Smooth muscle cell (in vitro differentiated cells): ENCODE data around the gene UCN3. TPM values are rescaled to one million over a fixed set of nuclear protein-coding genes. Genes with fewer than 3 reads are reported as not detected.

ENCODE experiments used
- DNase-seq: peaks from one replicate; lab custom pipeline; 2025; ENCODE audit not compliant: unreplicated experiment; lab: John Stamatoyannopoulos, UW
- H2AFZ ChIP-seq: fragments of 200-600 bp; sonication (generic); 2 replicates; pipeline ENCODE4 v1.6.0; 2016; ENCODE audit warnings: antibody characterized with exemption, low read depth, mild to moderate bottlenecking
- H3F3A ChIP-seq: fragments of 200-600 bp; sonication (generic); 2 replicates; pipeline ENCODE4 v1.6.0; 2017; ENCODE audit warnings: antibody characterized with exemption, low read depth
- H3K27ac ChIP-seq: fragments of 200-600 bp; sonication (generic); 2 replicates; pipeline ENCODE4 v1.5.1; 2016; ENCODE audit warnings: low read depth, mild to moderate bottlenecking
- H3K27me3 ChIP-seq: fragments of 200-600 bp; sonication (generic); 2 replicates; pipeline ENCODE4 v1.6.1; 2016; ENCODE audit warnings: low read depth, mild to moderate bottlenecking
- H3K36me3 ChIP-seq: fragments of 200-600 bp; sonication (generic); 2 replicates; pipeline ENCODE4 v1.5.1; 2016; ENCODE audit warnings: low read depth
- H3K4me1 ChIP-seq: fragments of 200-600 bp; sonication (generic); 2 replicates; pipeline ENCODE4 v1.5.1; 2016; ENCODE audit warnings: low read depth
- H3K4me2 ChIP-seq: fragments of 200-600 bp; sonication (generic); 2 replicates; pipeline ENCODE4 v1.6.0; 2016; ENCODE audit warnings: mild to moderate bottlenecking
- H3K4me3 ChIP-seq: fragments of 200-600 bp; sonication (generic); 2 replicates; pipeline ENCODE4 v1.5.1; 2016; ENCODE audit warnings: mild to moderate bottlenecking
- H3K79me2 ChIP-seq: fragments of 200-600 bp; sonication (generic); 2 replicates; pipeline ENCODE4 v1.6.0; 2016; ENCODE audit warnings: low read depth, mild to moderate bottlenecking
- H3K9ac ChIP-seq: fragments of 200-600 bp; sonication (generic); 2 replicates; pipeline ENCODE4 v1.6.0; 2016; ENCODE audit warnings: low read depth
- H3K9me3 ChIP-seq: fragments of 200-600 bp; sonication (generic); replicated peaks from 2 replicates; pipeline ENCODE4 v1.5.1; 2016; ENCODE audit warnings: low read depth
- H4K20me1 ChIP-seq: fragments of 200-600 bp; sonication (generic); 2 replicates; pipeline ENCODE4 v1.6.0; 2016; ENCODE audit warnings: low read depth
- CTCF ChIP-seq: fragments of 200-600 bp; sonication (generic); IDR thresholded peaks from 2 replicates; pipeline ENCODE4 v1.5.1; 2017; ENCODE audit warnings: borderline replicate concordance, mild to moderate bottlenecking, antibody characterized with exemption; ENCODE audit not compliant: insufficient read depth, poor library complexity, severe bottlenecking
- WGBS: methylation state at CpG from one replicate; pipeline ENCODE4 v1.1.7; 2016; ENCODE audit warnings: low lambda C conversion rate; 5-methylcytosine and 5-hydroxymethylcytosine counted together
- polyA plus RNA-seq: library from polyadenylated mRNA; unstranded; fragments of >200 nt; fragmentation: Nextera tagmentation; extraction: Ambion mirVana; gene quantifications from 2 replicates; pipeline ENCODE4 v1.2.1, GENCODE V29; 2016
- total RNA-seq: library from RNA; depleted of rRNA; stranded (reverse); fragments of >200 nt; gene quantifications from 2 replicates; pipeline ENCODE4 v1.2.3, GENCODE V29; 2014

UCN3 gene
- total and polyA plus RNA-seq, 2 experiments from 2014 or later = not detected

- H3K27ac ChIP-seq = no peak overlapping the region
- no peaks in the 10 kb centered on the region for H3F3A ChIP-seq
- H3K4me2 ChIP-seq = no peak overlapping the region
- WGBS = 95% methylated on average over 14 of the region's 14 CpGs
- H3K4me1 ChIP-seq = no peaks in the 10 kb centered on the region
- H3K9me3 ChIP-seq = peaks cover 6% of the 10 kb centered on the region
- H3K4me3 ChIP-seq = no peak overlapping the region
- H3K27me3 ChIP-seq = no peaks in the 10 kb centered on the region
- H4K20me1 ChIP-seq = no peaks in the 10 kb centered on the region
- no peak for DNase-seq
- no peak for TF ChIP-seq CTCF
- H3K79me2 ChIP-seq = no peaks in the 10 kb centered on the region
- no peak overlapping the region for H2AFZ ChIP-seq
- H3K9ac ChIP-seq = no peak overlapping the region
- H3K36me3 ChIP-seq = no peaks in the 10 kb centered on the region
Measured at GRCh38 chr10:5393529-5393928, 28.8 kb downstream of the UCN3 start.

GRCh38 chr10:5395168-5395567, 30.4 kb downstream of the UCN3 start:
- no peaks in the 10 kb centered on the region for H3K27me3 ChIP-seq
- no peak overlapping the region for H3K27ac ChIP-seq
- no peaks in the 10 kb centered on the region for H4K20me1 ChIP-seq
- 94% methylated on average over 18 of the region's 18 CpGs for WGBS
- no peak overlapping the region for H3K4me3 ChIP-seq
- no peak for TF ChIP-seq CTCF
- H3K9ac ChIP-seq = no peak overlapping the region
- no peak overlapping the region for H3K4me2 ChIP-seq
- no peaks in the 10 kb centered on the region for H3K4me1 ChIP-seq
- H3K79me2 ChIP-seq = no peaks in the 10 kb centered on the region
- H3K36me3 ChIP-seq = no peaks in the 10 kb centered on the region
- peaks cover 6% of the 10 kb centered on the region for H3K9me3 ChIP-seq
- no peak overlapping the region for H2AFZ ChIP-seq
- H3F3A ChIP-seq = no peaks in the 10 kb centered on the region
- no peak for DNase-seq

GRCh38 chr10:5396556-5397300, 32.0 kb downstream of the UCN3 start:
- no peaks in the 10 kb centered on the region for H3K79me2 ChIP-seq
- H3K27me3 ChIP-seq = no peaks in the 10 kb centered on the region
- no peaks in the 10 kb centered on the region for H3K36me3 ChIP-seq
- H3K4me2 ChIP-seq = no peak overlapping the region
- H3K4me3 ChIP-seq = no peak overlapping the region
- no peaks in the 10 kb centered on the region for H3K4me1 ChIP-seq
- 96% methylated on average over 12 of the region's 12 CpGs for WGBS
- DNase-seq = no peak
- H4K20me1 ChIP-seq = no peaks in the 10 kb centered on the region
- TF ChIP-seq CTCF = no peak
- H3F3A ChIP-seq = no peaks in the 10 kb centered on the region
- H2AFZ ChIP-seq = no peak overlapping the region
- no peak overlapping the region for H3K27ac ChIP-seq
- no peak overlapping the region for H3K9ac ChIP-seq
- peaks cover 1% of the 10 kb centered on the region for H3K9me3 ChIP-seq

GRCh38 chr10:5399332-5399731, 34.6 kb downstream of the UCN3 start:
- Histone ChIP-seq H3K4me1 (no peaks in the 10 kb centered on the region), H4K20me1 (no peaks in the 10 kb centered on the region), H3K79me2 (no peaks in the 10 kb centered on the region), H3K9me3 (no peaks in the 10 kb centered on the region), H2AFZ (no peak overlapping the region), H3K27ac (no peak overlapping the region), H3K4me3 (no peak overlapping the region), H3F3A (no peaks in the 10 kb centered on the region), H3K9ac (no peak overlapping the region), H3K4me2 (no peak overlapping the region), H3K36me3 (no peaks in the 10 kb centered on the region), H3K27me3 (no peaks in the 10 kb centered on the region)
- no peak for DNase-seq
- TF ChIP-seq CTCF = no peak
- 80% methylated on average over 6 of the region's 6 CpGs for WGBS
